Measurements from ENCODE around the gene RSPO3. TPM values are rescaled to one million over a fixed set of nuclear protein-coding genes. Genes with fewer than 3 reads are reported as not detected.

Gene RSPO3
- polyA plus RNA-seq, 1 of the 3 experiments (the other 2 are of a cell fraction), result not detected

GRCh38 chr6:127198549-127198948 lies 80.1 kb downstream of the RSPO3 start:
- Histone ChIP-seq H3K9me3 (no peaks in the 10 kb centered on the region), H4K20me1 (ENCODE audit: insufficient read depth) (no peaks in the 10 kb centered on the region), H3K9me2 (no peaks in the 10 kb centered on the region), H3F3A (replicated peaks; ENCODE audit: insufficient read depth) (no peaks in the 10 kb centered on the region), H3K4me1 (ENCODE audit: control insufficient read depth in 1 of 2, insufficient read depth in 2 of 2, low read depth in 1 of 2, low read length in 1 of 2) (no peaks in the 10 kb centered on the region), H3K4me2 (no peak overlapping the region), H3K27me3 (ENCODE audit: insufficient read depth) (peaks cover 4% of the 10 kb centered on the region; the same call in 1 of the 2 replicates), H3K27ac (ENCODE audit: low read depth in 2 of 2, low read length in 1 of 2) (no peak overlapping the region), H2AFZ (ENCODE audit: low read depth) (no peak overlapping the region), H3K36me3 (replicated peaks in 1 of 2; ENCODE audit: control insufficient read depth in 1 of 2, insufficient read depth in 2 of 2, low read length in 1 of 2) (no peaks in the 10 kb centered on the region), H3K79me2 (ENCODE audit: insufficient read depth) (no peaks in the 10 kb centered on the region), H3K4me3 (ENCODE audit: low read depth in 2 of 2, low read length in 1 of 2) (no peak overlapping the region), H3K9ac (no peak overlapping the region)
- POLR2A ChIA-PET, result no interaction called here
- CTCF ChIA-PET, result interaction anchor here (0.6 kb wide), 1 partner anchor 30 kb away, joined by 3 read pairs; no protein-coding TSS in a partner anchor
- WGBS (ENCODE audit: low lambda C conversion rate), result 3% methylated on average over 5 of the region's 5 CpGs
- DNase-seq, result no peak
- TF ChIP-seq ELF1 (IDR thresholded peaks at IDR 0.05) (no peak), GABPA (IDR thresholded peaks at IDR 0.05; ENCODE audit: low read depth) (no peak), EZH2phosphoT487 (IDR thresholded peaks at IDR 0.05; ENCODE audit: borderline replicate concordance, low read depth) (no peak), CHD2 (IDR thresholded peaks at IDR 0.05; ENCODE audit: low read length, partially characterized antibody) (no peak), FOSL2 (IDR thresholded peaks at IDR 0.05; ENCODE audit: borderline replicate concordance, low read depth) (no peak), SIN3A (IDR thresholded peaks at IDR 0.05; ENCODE audit: borderline replicate concordance, low read depth, low read length) (no peak), JUND (IDR thresholded peaks at IDR 0.05) (no peak), FOXJ3 (CRISPR knock-in tag; IDR thresholded peaks at IDR 0.05) (no peak), POLR2AphosphoS5 (IDR thresholded peaks at IDR 0.05; ENCODE audit: low read depth, low read length) (no peak), MEF2A (IDR thresholded peaks at IDR 0.05; ENCODE audit: borderline replicate concordance, low read depth) (no peak)

GRCh38 chr6:127199470-127199869 lies 81.0 kb downstream of the RSPO3 start:
- Histone ChIP-seq H3K9ac (no peak overlapping the region), H3K27ac (ENCODE audit: low read depth in 2 of 2, low read length in 1 of 2) (no peak overlapping the region), H3K9me2 (no peaks in the 10 kb centered on the region), H3K4me1 (ENCODE audit: control insufficient read depth in 1 of 2, insufficient read depth in 2 of 2, low read depth in 1 of 2, low read length in 1 of 2) (no peaks in the 10 kb centered on the region), H3K9me3 (no peaks in the 10 kb centered on the region), H2AFZ (ENCODE audit: low read depth) (no peak overlapping the region), H3K36me3 (replicated peaks in 1 of 2; ENCODE audit: control insufficient read depth in 1 of 2, insufficient read depth in 2 of 2, low read length in 1 of 2) (no peaks in the 10 kb centered on the region), H3K4me3 (ENCODE audit: low read depth in 2 of 2, low read length in 1 of 2) (no peak overlapping the region), H3K79me2 (ENCODE audit: insufficient read depth) (no peaks in the 10 kb centered on the region), H3K4me2 (no peak overlapping the region), H3K27me3 (ENCODE audit: insufficient read depth) (peaks cover 4% of the 10 kb centered on the region; the same call in 1 of the 2 replicates), H3F3A (replicated peaks; ENCODE audit: insufficient read depth) (no peaks in the 10 kb centered on the region), H4K20me1 (ENCODE audit: insufficient read depth) (no peaks in the 10 kb centered on the region)
- CTCF ChIA-PET, result no interaction called here
- TF ChIP-seq, protein P1, sequence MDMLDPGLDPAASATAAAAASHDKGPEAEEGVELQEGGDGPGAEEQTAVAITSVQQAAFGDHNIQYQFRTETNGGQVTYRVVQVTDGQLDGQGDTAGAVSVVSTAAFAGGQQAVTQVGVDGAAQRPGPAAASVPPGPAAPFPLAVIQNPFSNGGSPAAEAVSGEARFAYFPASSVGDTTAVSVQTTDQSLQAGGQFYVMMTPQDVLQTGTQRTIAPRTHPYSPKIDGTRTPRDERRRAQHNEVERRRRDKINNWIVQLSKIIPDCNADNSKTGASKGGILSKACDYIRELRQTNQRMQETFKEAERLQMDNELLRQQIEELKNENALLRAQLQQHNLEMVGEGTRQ (IDR thresholded peaks at IDR 0.05; ENCODE audit: borderline replicate concordance, low read depth, low read length), result no peak
- TF ChIP-seq GABPA (IDR thresholded peaks at IDR 0.05; ENCODE audit: low read depth) (no peak), JUND (IDR thresholded peaks at IDR 0.05) (no peak), REST (IDR thresholded peaks at IDR 0.05; ENCODE audit: low read depth, low read length) (no peak), MEF2A (IDR thresholded peaks at IDR 0.05; ENCODE audit: borderline replicate concordance, low read depth) (no peak), POLR2AphosphoS5 (IDR thresholded peaks at IDR 0.05; ENCODE audit: low read depth, low read length) (no peak), SMC3 (IDR thresholded peaks at IDR 0.05; ENCODE audit: low read depth, low read length) (no peak)
- TF ChIP-seq, protein P2, sequence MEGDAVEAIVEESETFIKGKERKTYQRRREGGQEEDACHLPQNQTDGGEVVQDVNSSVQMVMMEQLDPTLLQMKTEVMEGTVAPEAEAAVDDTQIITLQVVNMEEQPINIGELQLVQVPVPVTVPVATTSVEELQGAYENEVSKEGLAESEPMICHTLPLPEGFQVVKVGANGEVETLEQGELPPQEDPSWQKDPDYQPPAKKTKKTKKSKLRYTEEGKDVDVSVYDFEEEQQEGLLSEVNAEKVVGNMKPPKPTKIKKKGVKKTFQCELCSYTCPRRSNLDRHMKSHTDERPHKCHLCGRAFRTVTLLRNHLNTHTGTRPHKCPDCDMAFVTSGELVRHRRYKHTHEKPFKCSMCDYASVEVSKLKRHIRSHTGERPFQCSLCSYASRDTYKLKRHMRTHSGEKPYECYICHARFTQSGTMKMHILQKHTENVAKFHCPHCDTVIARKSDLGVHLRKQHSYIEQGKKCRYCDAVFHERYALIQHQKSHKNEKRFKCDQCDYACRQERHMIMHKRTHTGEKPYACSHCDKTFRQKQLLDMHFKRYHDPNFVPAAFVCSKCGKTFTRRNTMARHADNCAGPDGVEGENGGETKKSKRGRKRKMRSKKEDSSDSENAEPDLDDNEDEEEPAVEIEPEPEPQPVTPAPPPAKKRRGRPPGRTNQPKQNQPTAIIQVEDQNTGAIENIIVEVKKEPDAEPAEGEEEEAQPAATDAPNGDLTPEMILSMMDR (IDR thresholded peaks at IDR 0.05), result no peak
- TF ChIP-seq, protein P3, sequence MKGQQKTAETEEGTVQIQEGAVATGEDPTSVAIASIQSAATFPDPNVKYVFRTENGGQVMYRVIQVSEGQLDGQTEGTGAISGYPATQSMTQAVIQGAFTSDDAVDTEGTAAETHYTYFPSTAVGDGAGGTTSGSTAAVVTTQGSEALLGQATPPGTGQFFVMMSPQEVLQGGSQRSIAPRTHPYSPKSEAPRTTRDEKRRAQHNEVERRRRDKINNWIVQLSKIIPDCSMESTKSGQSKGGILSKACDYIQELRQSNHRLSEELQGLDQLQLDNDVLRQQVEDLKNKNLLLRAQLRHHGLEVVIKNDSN (IDR thresholded peaks at IDR 0.05; ENCODE audit: borderline replicate concordance, low read depth), result no peak
- DNase-seq, result no peak
- 18% methylated on average over 1 of the region's 1 CpG for WGBS (ENCODE audit: low lambda C conversion rate)
- POLR2A ChIA-PET, result no interaction called here
